Prostate gland (tissue), 2 donors: ENCODE results near the gene POU3F3. TPM values are rescaled to one million over a fixed set of nuclear protein-coding genes. Genes with fewer than 3 reads are reported as not detected.

Experiments
- DNase-seq: peaks from one replicate; pipeline ENCODE4 v3.0.0-alpha.2; 2019; ENCODE audit warnings: low spot score
- H3K27ac ChIP-seq, 2 donors: fragments of 200-600 bp; sonication (generic); 2 replicates each; pipeline ENCODE4 v1.5.1; 2017 to 2019
- H3K27me3 ChIP-seq: fragments of 200-600 bp; sonication (generic); replicated peaks from 2 replicates; pipeline ENCODE4 v1.5.1; 2019; ENCODE audit not compliant: insufficient read depth
- H3K36me3 ChIP-seq, 2 donors: fragments of 200-600 bp; sonication (generic); 1 replicate in 1 of 2; 2 replicates in 1 of 2; pipeline versions ENCODE4 v1.5.1 to v1.8.1; 2017 to 2019
- H3K4me1 ChIP-seq: fragments of 200-600 bp; sonication (generic); replicated peaks from 2 replicates; pipeline ENCODE4 v1.5.1; 2019
- H3K4me3 ChIP-seq, 2 donors: fragments of 200-600 bp; sonication (generic); 2 replicates each; pipeline ENCODE4 v1.5.1; 2017 to 2019
- H3K9me3 ChIP-seq: fragments of 200-600 bp; sonication (generic); 2 replicates; pipeline ENCODE4 v1.5.1; 2017
- CTCF ChIP-seq, 4 experiments: fragments of 200-600 bp in 2 of 4; fragments of 450-650 bp in 2 of 4; sonication (generic) in 2 of 4; IDR thresholded peaks; 1 replicate in 3 of 4; 2 replicates in 1 of 4; pipeline ENCODE4 v1.5.1; 2016 to 2019; ENCODE audit warnings: antibody characterized with exemption in 4 of 4, mild to moderate bottlenecking in 2 of 4, moderate library complexity in 2 of 4
- POLR2A ChIP-seq: fragments of 450-650 bp; IDR thresholded peaks from one replicate; pipeline ENCODE4 v1.6.1; 2016; ENCODE audit warnings: antibody characterized with exemption, mild to moderate bottlenecking
- POLR2AphosphoS5 ChIP-seq: sonication (generic); formaldehyde crosslinking; IDR thresholded peaks from one replicate; pipeline ENCODE4 v1.6.1; 2017; ENCODE audit warnings: antibody characterized with exemption
- WGBS: methylation state at CpG from one replicate; pipeline ENCODE4 v1.1.5; 2018; 5-methylcytosine and 5-hydroxymethylcytosine counted together
- intact Hi-C: fragments of 100-400 bp; cut with DNase I; formaldehyde crosslinking; loops from one replicate; pipeline ENCODE4 v1.14.2; 2022
- total RNA-seq, 2 donors: library from RNA; depleted of rRNA; stranded (reverse); fragments of >200 nt; gene quantifications; one replicate each; pipeline ENCODE4 v1.1.0, GENCODE V29; 2016

The POU3F3 gene
- total RNA-seq, 2 donors from 2014 or later = 2.2 TPM; not detected in 1

- H3K9me3 ChIP-seq = no peaks in the 10 kb centered on the region
- no peak for DNase-seq
- no peak overlapping the region for H3K27ac ChIP-seq
- no peaks in the 10 kb centered on the region for H3K4me1 ChIP-seq
- intact Hi-C loops = no loop called here
- H3K27me3 ChIP-seq = no peaks in the 10 kb centered on the region
- 84% methylated on average over 17 of the region's 17 CpGs for WGBS
- TF ChIP-seq POLR2AphosphoS5 (no peak), CTCF (IDR thresholded peaks at IDR 0.05) (no peak), POLR2A (no peak)
- no peaks in the 10 kb centered on the region for H3K36me3 ChIP-seq
- no peak overlapping the region for H3K4me3 ChIP-seq
Observed at GRCh38 chr2:104834431-104835153, 19.3 kb upstream of the POU3F3 start.

- intact Hi-C loops = no loop called here
- H3K27ac ChIP-seq = no peak overlapping the region
- WGBS = 78% methylated on average over 3 of the region's 3 CpGs
- no peaks in the 10 kb centered on the region for H3K27me3 ChIP-seq
- H3K4me1 ChIP-seq = no peaks in the 10 kb centered on the region
- TF ChIP-seq POLR2AphosphoS5 (no peak), CTCF (IDR thresholded peaks at IDR 0.05) (no peak), POLR2A (no peak)
- DNase-seq = no peak
- no peaks in the 10 kb centered on the region for H3K36me3 ChIP-seq
- H3K9me3 ChIP-seq = no peaks in the 10 kb centered on the region
- H3K4me3 ChIP-seq = no peak overlapping the region
Observed at GRCh38 chr2:104836265-104836664, 17.6 kb upstream of the POU3F3 start.

GRCh38 chr2:104836841-104837240 is 17.1 kb upstream of the POU3F3 start:
- no peak for DNase-seq
- TF ChIP-seq CTCF (IDR thresholded peaks at IDR 0.05) (no peak), POLR2AphosphoS5 (no peak), POLR2A (no peak)
- H3K27me3 ChIP-seq = no peaks in the 10 kb centered on the region
- 89% methylated on average over 1 of the region's 1 CpG for WGBS
- no peak overlapping the region for H3K27ac ChIP-seq
- no peaks in the 10 kb centered on the region for H3K9me3 ChIP-seq
- no peaks in the 10 kb centered on the region for H3K36me3 ChIP-seq
- H3K4me3 ChIP-seq = no peak overlapping the region
- intact Hi-C loops = no loop called here
- H3K4me1 ChIP-seq = no peaks in the 10 kb centered on the region

GRCh38 chr2:104840156-104840555 is 13.8 kb upstream of the POU3F3 start:
- TF ChIP-seq CTCF (IDR thresholded peaks at IDR 0.05) (no peak), POLR2AphosphoS5 (no peak), POLR2A (no peak)

More at GRCh38 chr2:104840156-104840555, 13.8 kb upstream of the POU3F3 start:
- no peaks in the 10 kb centered on the region for H3K9me3 ChIP-seq
- peaks cover 28% of the 10 kb centered on the region for H3K27me3 ChIP-seq
- intact Hi-C loops = no loop called here
- no peak for DNase-seq
- H3K4me1 ChIP-seq = no peaks in the 10 kb centered on the region
- 94% methylated on average over 1 of the region's 1 CpG for WGBS
- H3K4me3 ChIP-seq = no peak overlapping the region
- H3K27ac ChIP-seq = no peak overlapping the region
- H3K36me3 ChIP-seq = no peaks in the 10 kb centered on the region
